Gastroesophageal sphincter (tissue), 4 donors: ENCODE measurements around the gene KCNS3. TPM values are rescaled to one million over a fixed set of nuclear protein-coding genes. Genes with fewer than 3 reads are reported as not detected.

ENCODE experiments used
- ATAC-seq: fragments of 150-250 bp; one replicate; pipeline ENCODE4 v1.9.1; 2016; ENCODE audit warnings: mild to moderate bottlenecking, moderate library complexity
- H3K27ac ChIP-seq, 4 donors: fragments of 200-600 bp; sonication (generic) in 3 of 4; 1 replicate in 3 of 4; 2 replicates in 1 of 4; pipeline ENCODE4 v1.5.1; 2016 to 2019
- H3K27me3 ChIP-seq: fragments of 200-600 bp; sonication (generic); one replicate; pipeline ENCODE4 v1.5.1; 2019
- H3K36me3 ChIP-seq, 2 donors: fragments of 200-600 bp; sonication (generic); one replicate each; pipeline ENCODE4 v1.5.1; 2019; ENCODE audit warnings: control low read depth in 1 of 2
- H3K4me1 ChIP-seq, 3 donors: fragments of 200-600 bp; sonication (generic); 1 replicate in 2 of 3; 2 replicates in 1 of 3; pipeline ENCODE4 v1.5.1; 2016 to 2019; ENCODE audit warnings: control low read depth in 2 of 3
- H3K4me3 ChIP-seq, 2 donors: fragments of 200-600 bp; sonication (generic); one replicate each; pipeline ENCODE4 v1.5.1; 2019; ENCODE audit warnings: mild to moderate bottlenecking in 1 of 2, moderate library complexity in 1 of 2
- H3K9me3 ChIP-seq, 3 donors: fragments of 200-600 bp; sonication (generic); one replicate each; pipeline ENCODE4 v1.5.1; 2017 to 2019; ENCODE audit warnings: control low read depth in 2 of 3
- CTCF ChIP-seq, 4 experiments: fragments of 200-600 bp in 2 of 4; fragments of 450-650 bp in 2 of 4; sonication (generic) in 1 of 4; IDR thresholded peaks; one replicate each; pipeline ENCODE4 v1.5.1; 2017 to 2019; ENCODE audit warnings: antibody characterized with exemption in 4 of 4, mild to moderate bottlenecking in 2 of 4, moderate library complexity in 2 of 4
- EP300 ChIP-seq: sonication (generic); formaldehyde crosslinking; IDR thresholded peaks from one replicate; pipeline ENCODE4 v1.6.1; 2017; ENCODE audit warnings: antibody characterized with exemption, mild to moderate bottlenecking
- POLR2A ChIP-seq, 2 donors: fragments of 450-650 bp; IDR thresholded peaks; one replicate each; pipeline ENCODE4 v1.6.1; 2017; ENCODE audit warnings: antibody characterized with exemption in 2 of 2, mild to moderate bottlenecking in 2 of 2, moderate library complexity in 1 of 2
- POLR2AphosphoS5 ChIP-seq: sonication (generic); formaldehyde crosslinking; IDR thresholded peaks from one replicate; pipeline ENCODE4 v1.6.1; 2017; ENCODE audit warnings: antibody characterized with exemption
- WGBS, 2 donors: methylation state at CpG; one replicate each; pipeline ENCODE4 v1.1.5; 2018; ENCODE audit warnings: low coverage in 1 of 2; 5-methylcytosine and 5-hydroxymethylcytosine counted together
- total RNA-seq, 4 donors: library from RNA; depleted of rRNA; stranded (reverse); fragments of >200 nt; gene quantifications; one replicate each; pipeline ENCODE4 v1.1.0, GENCODE V29; 2016

The KCNS3 gene
- total RNA-seq, 4 donors from 2014 or later, result 37.3 to 61.3 (median 38.0) TPM

DNA sequence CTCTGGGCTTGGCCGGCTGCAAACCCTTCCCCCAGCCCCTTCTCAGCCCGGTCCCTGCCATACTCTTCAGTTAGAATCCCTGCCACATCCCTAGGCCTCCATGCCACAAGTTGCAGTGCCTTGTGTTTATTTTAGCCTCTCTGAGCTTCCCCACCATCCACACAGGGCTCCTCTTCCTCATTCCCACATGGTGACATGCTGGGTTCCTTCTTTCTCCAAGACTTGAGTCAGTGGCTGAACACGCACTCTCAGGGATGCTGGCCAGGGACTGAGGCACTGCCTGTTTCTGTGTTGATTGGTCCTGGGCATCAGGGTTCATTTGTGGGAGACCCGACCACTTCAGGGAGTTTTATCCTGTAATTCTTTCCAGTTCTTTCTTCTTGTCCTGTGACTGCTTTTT is 56.3 kb downstream of the KCNS3 start:
- H3K4me3 ChIP-seq, result no peak overlapping the region
- TF ChIP-seq CTCF (IDR thresholded peaks at IDR 0.05) (no peak), POLR2AphosphoS5 (no peak), POLR2A (IDR thresholded peaks at IDR 0.05) (no peak), EP300 (no peak)
- no peak overlapping the region for H3K27ac ChIP-seq
- H3K4me1 ChIP-seq, result no peaks in the 10 kb centered on the region
- no peak for ATAC-seq
- no peaks in the 10 kb centered on the region for H3K27me3 ChIP-seq
- peaks cover 0 to 10% (median 0%) of the 10 kb centered on the region in 3 donors for H3K9me3 ChIP-seq
- H3K36me3 ChIP-seq, result peaks cover 0 to 22% of the 10 kb centered on the region in 2 donors
- 43 to 90% methylated on average over 1 to 2 of the region's 4 CpGs for WGBS, 2 donors

GRCh38 chr2:17935242-17935885 is 56.9 kb downstream of the KCNS3 start:
- H3K36me3 ChIP-seq, result peaks cover 0 to 22% of the 10 kb centered on the region in 2 donors
- no peaks in the 10 kb centered on the region for H3K4me1 ChIP-seq
- no peak overlapping the region for H3K27ac ChIP-seq
- H3K27me3 ChIP-seq, result no peaks in the 10 kb centered on the region
- TF ChIP-seq EP300 (no peak), POLR2A (IDR thresholded peaks at IDR 0.05) (no peak), POLR2AphosphoS5 (no peak), CTCF (IDR thresholded peaks at IDR 0.05) (no peak)
- H3K9me3 ChIP-seq, result peaks cover 0 to 10% (median 0%) of the 10 kb centered on the region in 3 donors
- WGBS, 2 donors, result 81 to 90% methylated on average over 2 to 4 of the region's 6 CpGs
- no peak overlapping the region for H3K4me3 ChIP-seq
- ATAC-seq, result no peak

DNA sequence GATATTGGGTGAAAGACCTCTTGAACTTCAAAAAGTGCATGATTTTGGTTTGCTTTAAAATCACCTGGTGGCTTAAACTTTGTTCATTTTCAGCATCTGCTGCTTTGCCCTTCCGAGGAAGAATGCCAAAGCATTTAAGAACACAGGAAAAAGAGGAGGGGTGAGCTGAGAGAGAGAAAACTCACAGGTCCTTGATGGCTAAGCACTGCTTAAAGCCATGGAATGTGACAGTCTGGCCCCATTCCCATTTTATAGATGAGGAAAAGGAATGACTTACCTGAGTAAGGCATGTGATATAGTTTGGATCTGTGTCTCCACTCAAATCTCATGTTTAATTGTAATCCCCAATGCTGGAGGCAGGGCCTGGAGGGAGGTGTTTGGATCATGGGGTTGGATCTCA is 58.1 kb downstream of the KCNS3 start:
- no peak for TF ChIP-seq CTCF (IDR thresholded peaks at IDR 0.05)
- TF ChIP-seq EP300, result no peak
- no peak for TF ChIP-seq POLR2AphosphoS5
- no peak for TF ChIP-seq POLR2A (IDR thresholded peaks at IDR 0.05)
- peaks cover 0 to 12% of the 10 kb centered on the region in 2 donors for H3K36me3 ChIP-seq
- no peaks in the 10 kb centered on the region for H3K27me3 ChIP-seq
- no peak for ATAC-seq
- no peak overlapping the region for H3K27ac ChIP-seq
- 70 to 78% methylated on average over 1 of the region's 1 CpG for WGBS, 2 donors
- H3K4me3 ChIP-seq, result no peak overlapping the region
- peaks cover 0 to 10% (median 0%) of the 10 kb centered on the region in 3 donors for H3K9me3 ChIP-seq
- H3K4me1 ChIP-seq, result no peaks in the 10 kb centered on the region

GRCh38 chr2:17940091-17940630 is 61.7 kb downstream of the KCNS3 start:
- Histone ChIP-seq H3K36me3 (no peaks in the 10 kb centered on the region), H3K4me3 (no peak overlapping the region), H3K4me1 (no peaks in the 10 kb centered on the region), H3K9me3 (peaks cover 0 to 10% (median 0%) of the 10 kb centered on the region in 3 donors), H3K27me3 (no peaks in the 10 kb centered on the region), H3K27ac (no peak overlapping the region)
- no peak for TF ChIP-seq POLR2A (IDR thresholded peaks at IDR 0.05)
- WGBS, 2 donors, result 68 to 71% methylated on average over 2 of the region's 2 CpGs
- ATAC-seq, result no peak

DNA sequence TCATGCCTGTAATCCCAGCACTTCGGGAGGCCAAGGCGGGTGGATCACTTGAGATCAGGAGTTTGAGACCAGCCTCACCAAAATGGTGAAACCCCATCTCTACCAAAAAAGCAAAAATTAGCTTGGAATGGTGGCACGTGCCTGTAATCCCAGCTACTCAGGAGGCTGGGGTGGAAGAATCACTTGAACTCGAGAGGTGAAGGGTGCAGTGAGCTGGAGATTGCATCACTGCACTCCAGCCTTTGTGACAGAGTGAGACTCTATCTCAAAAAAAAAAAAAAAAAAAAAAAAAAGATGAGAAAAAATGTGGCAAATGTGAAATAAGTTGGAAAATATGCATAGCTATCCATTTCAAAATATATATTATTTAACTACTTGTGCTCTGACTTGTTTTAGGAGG is 65.0 kb downstream of the KCNS3 start:
- Histone ChIP-seq H3K4me1 (no peaks in the 10 kb centered on the region), H3K9me3 (peaks cover 0 to 3% (median 0%) of the 10 kb centered on the region in 3 donors), H3K36me3 (no peaks in the 10 kb centered on the region), H3K27me3 (no peaks in the 10 kb centered on the region), H3K27ac (no peak overlapping the region), H3K4me3 (no peak overlapping the region)
- no peak for ATAC-seq
- TF ChIP-seq POLR2A (IDR thresholded peaks at IDR 0.05), result no peak
- TF ChIP-seq EP300, result no peak
- no peak for TF ChIP-seq CTCF (IDR thresholded peaks at IDR 0.05)
- TF ChIP-seq POLR2AphosphoS5, result no peak
- 70 to 83% methylated on average over 3 to 4 of the region's 4 CpGs for WGBS, 2 donors
